ENCODE data around the gene NPY5R.

DNA sequence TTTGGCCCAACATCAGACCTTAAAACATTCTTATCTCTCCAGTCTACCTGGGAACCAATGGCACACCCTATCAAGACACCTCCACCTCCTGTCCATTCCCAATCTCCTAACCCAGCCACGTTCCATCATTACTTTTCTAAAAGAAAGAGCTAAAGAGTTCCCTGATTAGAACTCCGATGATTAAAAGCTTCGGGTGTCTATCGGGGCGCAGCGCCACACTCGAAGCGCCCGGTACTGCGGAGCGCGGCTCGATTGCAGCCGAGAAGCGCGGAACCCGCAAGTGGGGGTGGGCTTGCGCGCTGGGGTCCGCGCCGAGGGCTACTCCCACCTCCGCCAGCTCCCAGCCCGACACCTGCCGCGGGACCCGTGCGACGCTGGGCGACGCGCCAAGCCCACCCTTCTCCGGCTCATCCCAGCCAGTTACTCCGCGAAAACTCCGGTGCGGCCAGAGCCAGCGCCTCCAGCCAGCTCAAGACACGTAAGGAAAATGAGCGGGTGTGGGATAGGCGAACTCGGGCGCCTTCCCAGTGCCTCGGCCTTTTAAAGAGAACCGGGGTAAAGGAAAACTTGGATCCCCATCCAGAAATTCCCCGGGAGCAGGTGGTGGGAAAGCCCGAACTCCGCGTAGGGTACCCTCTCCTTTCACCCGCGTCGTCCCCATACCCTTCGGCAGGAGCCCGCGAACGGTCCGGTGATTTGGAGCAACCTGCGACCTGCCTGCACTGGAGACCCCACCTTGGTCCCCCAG is 11.9 kb upstream of the NPY5R start:
- no peak for TF ChIP-seq ZNF23 (tag by site-specific recombination; IDR thresholded peaks at IDR 0.05; ENCODE audit: borderline replicate concordance)
- TF ChIP-seq ZNF274 (IDR thresholded peaks at IDR 0.05; ENCODE audit: low read length), result no peak
- TF ChIP-seq ZNF274 (tag by site-specific recombination; IDR thresholded peaks at IDR 0.05; ENCODE audit: borderline replicate concordance), result no peak

Measured in HEK293 (cell line).